Right cardiac atrium (tissue), 5 donors: Measurements from ENCODE around the gene RHBDL1. TPM values are rescaled to one million over a fixed set of nuclear protein-coding genes. Genes with fewer than 3 reads are reported as not detected.

ENCODE experiments used
- ATAC-seq, 2 donors: fragments of 200-7000 bp; cut with Tn5 transposase; one replicate each; pipeline versions ENCODE4 v1.8.0 to v1.9.1; 2020; ENCODE audit warnings: moderate library complexity in 2 of 2, mild to moderate bottlenecking in 1 of 2
- DNase-seq, 3 donors: peaks; one replicate each; pipeline ENCODE4 v3.0.0-alpha.2; 2020
- H3K27ac ChIP-seq: one replicate; pipeline ENCODE4 v1.5.1; 2013; ENCODE audit warnings: mild to moderate bottlenecking, low read length, control low read depth, moderate library complexity
- H3K27me3 ChIP-seq: one replicate; pipeline ENCODE4 v1.6.1; 2013; ENCODE audit not compliant: control insufficient read depth, insufficient read depth
- H3K4me1 ChIP-seq: one replicate; pipeline ENCODE4 v1.6.1; 2013; ENCODE audit warnings: low read length; ENCODE audit not compliant: control insufficient read depth, insufficient read depth
- H3K4me3 ChIP-seq: one replicate; pipeline ENCODE4 v1.5.1; 2013; ENCODE audit warnings: low read length, control low read depth
- H3K9me3 ChIP-seq: one replicate; pipeline ENCODE4 v1.6.1; 2013; ENCODE audit warnings: low read length; ENCODE audit not compliant: control insufficient read depth
- WGBS: extraction: QIAGEN DNeasy Blood & Tissue Kit; methylation state at CpG from one replicate; pipeline ENCODE4 v1.1.7; 2013; 5-methylcytosine and 5-hydroxymethylcytosine counted together
- intact Hi-C, 4 donors: fragments of 100-400 bp; cut with DNase I; formaldehyde crosslinking; loops; one replicate each; pipeline versions ENCODE4 v1.11.0 to v1.14.0; 2022 to 2023
- polyA plus RNA-seq: library from polyadenylated mRNA; stranded (reverse); fragments of 200-250 nt; gene quantifications from one replicate; pipeline ENCODE4 v1.2.3, GENCODE V29; 2013
- total RNA-seq, 4 donors: library from RNA; stranded (reverse); fragmentation: NEBNext Ultra II Directional; extraction: Animal tissue kit (Norgen Biotek cat#: 25700); gene quantifications; one replicate each; pipeline ENCODE4 v1.2.1, GENCODE V29; 2021
- donor health status: healthy with polysubstance abuse.
- donor health status: DM: no; HTN: yes; CAD: no.
- donor health status: DM: no; HTN: no; CAD: no.
- donor health status: DM: no; HTN: yes; CAD: no; lungs with severe emphysema.
- donor health status: DM: yes; HTN: yes; CAD: no.

The RHBDL1 gene
- total and polyA plus RNA-seq, 5 donors: 0.89 to 2.9 (median 1.9) TPM

DNA sequence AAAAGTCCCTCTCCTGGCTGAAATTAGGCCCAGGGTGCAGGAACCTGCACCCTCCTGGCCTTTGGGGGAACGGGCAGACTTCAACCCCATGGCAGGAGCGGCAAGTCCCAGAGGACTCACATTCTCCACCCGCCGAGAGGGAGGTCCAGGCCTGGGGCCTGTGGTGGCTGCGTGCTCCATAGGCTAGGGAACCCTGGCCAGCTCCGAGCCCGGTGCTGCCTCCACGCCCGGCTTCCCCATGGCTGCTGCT is 50.6 kb downstream of the RHBDL1 start:
- H3K27ac ChIP-seq: no peak overlapping the region
- H3K27me3 ChIP-seq: no peaks in the 10 kb centered on the region
- H3K4me1 ChIP-seq: peaks cover 3% of the 10 kb centered on the region
- DNase-seq: no peak
- ATAC-seq: no peak
- H3K9me3 ChIP-seq: no peaks in the 10 kb centered on the region
- intact Hi-C loops: no loop called here
- WGBS: 16% methylated on average over 9 of the region's 9 CpGs
- no peak overlapping the region for H3K4me3 ChIP-seq

DNA sequence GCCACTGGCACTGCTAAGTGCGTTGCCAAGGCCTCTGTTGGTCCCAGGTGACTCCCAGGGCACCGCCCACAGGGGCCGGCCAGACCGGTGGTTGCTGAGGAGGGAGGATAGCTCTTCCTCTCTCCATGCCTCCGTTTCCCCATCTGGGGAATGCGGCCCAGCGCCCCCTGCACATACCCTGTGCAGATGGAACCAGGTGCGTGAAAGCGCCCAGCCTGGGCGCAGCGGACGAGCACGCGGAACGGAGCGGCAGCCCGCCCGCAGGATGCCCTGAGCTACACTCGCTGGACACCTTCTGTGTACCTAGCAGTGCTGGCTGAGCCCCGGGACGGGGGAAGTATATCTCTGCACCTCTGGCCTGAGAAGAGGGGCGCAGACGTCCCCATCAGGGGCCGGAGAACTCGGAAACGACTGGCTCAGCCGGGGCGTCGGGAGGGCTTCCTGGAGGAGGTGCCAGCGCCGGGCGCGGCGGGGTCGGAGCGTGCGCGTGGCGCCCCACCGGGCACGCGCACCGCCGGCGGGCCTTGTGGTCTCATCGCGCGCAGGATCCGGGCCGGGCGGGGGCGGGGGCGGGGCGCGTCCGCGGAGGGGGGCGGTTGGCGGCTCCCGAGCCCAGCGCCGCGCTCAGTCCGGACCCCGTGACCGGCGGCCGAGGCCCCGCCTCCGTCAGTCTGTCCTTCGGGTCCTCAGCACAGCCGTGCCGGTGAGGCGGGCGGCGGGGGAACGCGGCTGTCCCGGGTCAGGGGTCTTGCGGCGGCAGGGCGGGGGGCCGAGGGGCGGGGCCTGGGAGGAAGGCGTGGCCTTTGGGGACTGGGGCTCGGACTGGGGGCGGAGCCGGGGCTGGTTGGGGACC is 51.2 kb downstream of the RHBDL1 start, which contains the start of the genes CCDC78 and HAGHL:
TSS of gene CCDC78 (minus strand) at position 6 of the 853 bp plus-strand sequence. CDS start 76 bp downstream, outside the sequence.
TSS of gene HAGHL (plus strand) at position 669 of the 853 bp plus-strand sequence. CDS start 404 bp downstream, outside the sequence.
- no peaks in the 10 kb centered on the region for H3K9me3 ChIP-seq
- no peaks in the 10 kb centered on the region for H3K27me3 ChIP-seq
- intact Hi-C loops: no loop called here
- H3K4me3 ChIP-seq: peak within 1 kb of the TSS; percentile 54
- ATAC-seq: peak; percentile 9 to 23
- H3K4me1 ChIP-seq: peaks cover 3% of the 10 kb centered on the region
- DNase-seq: peak; percentile 67 to 88 (median 85)
- no peak within 1 kb of the TSS for H3K27ac ChIP-seq
- 2% methylated on average over 88 of the region's 88 CpGs for whole genome bisulfite sequencing

DNA sequence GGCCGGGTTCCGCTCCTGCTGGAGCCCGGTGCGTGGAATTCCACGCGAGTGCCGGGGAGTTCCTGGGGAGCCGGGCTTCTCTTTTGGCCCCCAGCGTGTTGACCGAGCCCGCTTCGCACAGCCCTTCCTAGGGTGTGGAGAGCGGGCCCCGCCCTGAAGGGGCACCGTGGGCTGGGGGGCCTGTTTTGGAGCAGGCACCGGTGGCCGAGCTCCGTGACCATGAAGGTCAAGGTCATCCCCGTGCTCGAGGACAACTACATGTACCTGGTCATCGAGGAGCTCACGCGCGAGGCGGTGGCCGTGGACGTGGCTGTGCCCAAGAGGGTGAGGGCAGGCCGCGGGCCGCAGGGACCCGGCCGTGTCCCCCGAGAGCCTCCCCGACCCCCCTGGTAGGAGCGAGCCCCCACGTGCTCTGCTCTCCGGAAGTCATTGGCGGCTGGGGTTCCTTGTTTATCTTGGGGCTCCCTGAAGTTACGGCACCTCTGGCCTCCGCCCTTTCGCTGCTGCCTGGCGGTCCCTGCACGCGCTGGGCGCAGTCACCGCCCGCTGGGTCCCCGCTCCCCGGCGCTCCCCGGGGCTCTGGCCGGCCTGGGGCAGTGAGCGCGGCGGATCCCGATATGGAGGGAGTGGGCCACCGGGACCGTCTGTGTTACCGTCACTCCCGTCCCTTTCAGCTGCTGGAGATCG is 52.0 kb downstream of the RHBDL1 start:
- no peaks in the 10 kb centered on the region for H3K9me3 ChIP-seq
- H3K4me1 ChIP-seq: no peaks in the 10 kb centered on the region
- no peaks in the 10 kb centered on the region for H3K27me3 ChIP-seq
- WGBS: under 1% methylated on average over 61 of the region's 61 CpGs
- H3K27ac ChIP-seq: no peak overlapping the region
- intact Hi-C loops: no loop called here
- ATAC-seq (peak; percentile 0 to 1), DNase-seq (peak in 1 of 3 donors; percentile 70)
- peak overlapping the region; percentile 54 for H3K4me3 ChIP-seq

Other genes with a start within 250 kb of the RHBDL1 start
- gene CAPN15, start 148.0 kb upstream of the RHBDL1 start, total RNA-seq: 10 to 100 TPM; 15.4 to 22.1 (median 19.6) TPM
- 16.9 TPM for gene CAPN15, start 148.0 kb upstream of the RHBDL1 start, polyA plus RNA-seq
- gene PRR35, start 115.3 kb upstream of the RHBDL1 start, total RNA-seq: not detected
- gene PRR35, start 115.3 kb upstream of the RHBDL1 start, polyA plus RNA-seq: not detected
- gene NHLRC4, start 108.7 kb upstream of the RHBDL1 start, total RNA-seq: under 1 TPM; 0.22 to 0.62 (median 0.54) TPM
- gene NHLRC4, start 108.7 kb upstream of the RHBDL1 start, polyA plus RNA-seq: 0.84 TPM
- gene PIGQ, start 105.7 kb upstream of the RHBDL1 start, total RNA-seq: 10 to 100 TPM; 19.8 to 23.0 (median 21.6) TPM
- gene PIGQ, start 105.7 kb upstream of the RHBDL1 start, polyA plus RNA-seq: 22.9 TPM
- gene RAB40C, start 85.6 kb upstream of the RHBDL1 start, total RNA-seq: 10 to 100 TPM; 10.9 to 13.4 (median 11.9) TPM
- 13.4 TPM for gene RAB40C, start 85.6 kb upstream of the RHBDL1 start, polyA plus RNA-seq
- under 1 TPM; 0.15 to 0.70 (median 0.20) TPM for gene WFIKKN1, start 44.7 kb upstream of the RHBDL1 start, total RNA-seq
- 0.29 TPM for gene WFIKKN1, start 44.7 kb upstream of the RHBDL1 start, polyA plus RNA-seq
- gene METTL26, start 39.4 kb upstream of the RHBDL1 start, total RNA-seq: 10 to 100 TPM; 55.4 to 60.3 (median 56.6) TPM
- 128 TPM for gene METTL26, start 39.4 kb upstream of the RHBDL1 start, polyA plus RNA-seq
- 100 to 1,000 TPM in 1 of 4 donors, 10 to 100 TPM in 3; 71.2 to 121 (median 85.6) TPM for gene MCRIP2, start 33.8 kb upstream of the RHBDL1 start, total RNA-seq
- gene MCRIP2, start 33.8 kb upstream of the RHBDL1 start, polyA plus RNA-seq: 141 TPM
- 10 to 100 TPM; 10.5 to 13.7 (median 12.0) TPM for gene WDR90, start 26.3 kb upstream of the RHBDL1 start, total RNA-seq
- gene WDR90, start 26.3 kb upstream of the RHBDL1 start, polyA plus RNA-seq: 8.1 TPM
- 100 to 1,000 TPM in 1 of 4 donors, 10 to 100 TPM in 3; 84.3 to 104 (median 90.8) TPM for gene RHOT2, start 7.5 kb upstream of the RHBDL1 start, total RNA-seq
- gene RHOT2, start 7.5 kb upstream of the RHBDL1 start, polyA plus RNA-seq: 101 TPM
- gene STUB1, start 4.7 kb downstream of the RHBDL1 start, total RNA-seq: 100 to 1,000 TPM; 114 to 121 (median 119) TPM
- gene STUB1, start 4.7 kb downstream of the RHBDL1 start, polyA plus RNA-seq: 126 TPM
- gene JMJD8, start 8.7 kb downstream of the RHBDL1 start, total RNA-seq: 10 to 100 TPM; 52.0 to 55.7 (median 54.6) TPM
- gene JMJD8, start 8.7 kb downstream of the RHBDL1 start, polyA plus RNA-seq: 49.7 TPM
- 1 to 10 TPM; 7.1 to 9.0 (median 8.2) TPM for gene WDR24, start 14.7 kb downstream of the RHBDL1 start, total RNA-seq
- gene WDR24, start 14.7 kb downstream of the RHBDL1 start, polyA plus RNA-seq: 6.3 TPM
- under 1 TPM; 0.19 to 0.38 (median 0.28) TPM for gene FBXL16, start 30.1 kb downstream of the RHBDL1 start, total RNA-seq
- gene FBXL16, start 30.1 kb downstream of the RHBDL1 start, polyA plus RNA-seq: 0.34 TPM
- gene METRN, start 39.4 kb downstream of the RHBDL1 start, total RNA-seq: 10 to 100 TPM; 65.2 to 75.0 (median 69.4) TPM
- 68.2 TPM for gene METRN, start 39.4 kb downstream of the RHBDL1 start, polyA plus RNA-seq
- 10 to 100 TPM; 25.7 to 38.8 (median 33.2) TPM for gene ANTKMT, start 45.5 kb downstream of the RHBDL1 start, total RNA-seq
- 37.6 TPM for gene ANTKMT, start 45.5 kb downstream of the RHBDL1 start, polyA plus RNA-seq
- under 1 TPM in 3 of 4 donors, not detected in 1; 0.36 to 0.97 (median 0.40) TPM for gene CCDC78, start 50.8 kb downstream of the RHBDL1 start, total RNA-seq
- 0.48 TPM for gene CCDC78, start 50.8 kb downstream of the RHBDL1 start, polyA plus RNA-seq
- 10 to 100 TPM in 3 of 4 donors, 1 to 10 TPM in 1; 7.5 to 15.3 (median 12.0) TPM for gene HAGHL, start 51.4 kb downstream of the RHBDL1 start, total RNA-seq
- gene HAGHL, start 51.4 kb downstream of the RHBDL1 start, polyA plus RNA-seq: 21.0 TPM
- gene CIAO3, start 65.3 kb downstream of the RHBDL1 start, total RNA-seq: 10 to 100 TPM; 21.5 to 31.3 (median 23.4) TPM
- 28.2 TPM for gene CIAO3, start 65.3 kb downstream of the RHBDL1 start, polyA plus RNA-seq
- gene MSLN, start 85.1 kb downstream of the RHBDL1 start, total RNA-seq: 1 to 10 TPM in 2 of 4 donors, under 1 TPM in 1, not detected in 1; 0.92 to 3.1 (median 1.0) TPM
- gene MSLN, start 85.1 kb downstream of the RHBDL1 start, polyA plus RNA-seq: not detected
- 10 to 100 TPM in 2 of 4 donors, 1 to 10 TPM in 2; 9.3 to 11.8 (median 9.9) TPM for gene RPUSD1, start 112.7 kb downstream of the RHBDL1 start, total RNA-seq
- 11.5 TPM for gene RPUSD1, start 112.7 kb downstream of the RHBDL1 start, polyA plus RNA-seq
- gene CHTF18, start 112.9 kb downstream of the RHBDL1 start, total RNA-seq: 1 to 10 TPM; 4.0 to 6.9 (median 4.9) TPM
- 3.4 TPM for gene CHTF18, start 112.9 kb downstream of the RHBDL1 start, polyA plus RNA-seq
- not detected for gene GNG13, start 125.1 kb downstream of the RHBDL1 start, total RNA-seq
- gene GNG13, start 125.1 kb downstream of the RHBDL1 start, polyA plus RNA-seq: not detected